ENCODE measurements around the gene ACVR1. TPM values are rescaled to one million over a fixed set of nuclear protein-coding genes. Genes with fewer than 3 reads are reported as not detected.

Gene ACVR1
- 64.2 TPM for total RNA-seq
- 10 to 100 TPM; 14.1 to 21.4 (median 17.3) TPM for polyA plus RNA-seq

DNA sequence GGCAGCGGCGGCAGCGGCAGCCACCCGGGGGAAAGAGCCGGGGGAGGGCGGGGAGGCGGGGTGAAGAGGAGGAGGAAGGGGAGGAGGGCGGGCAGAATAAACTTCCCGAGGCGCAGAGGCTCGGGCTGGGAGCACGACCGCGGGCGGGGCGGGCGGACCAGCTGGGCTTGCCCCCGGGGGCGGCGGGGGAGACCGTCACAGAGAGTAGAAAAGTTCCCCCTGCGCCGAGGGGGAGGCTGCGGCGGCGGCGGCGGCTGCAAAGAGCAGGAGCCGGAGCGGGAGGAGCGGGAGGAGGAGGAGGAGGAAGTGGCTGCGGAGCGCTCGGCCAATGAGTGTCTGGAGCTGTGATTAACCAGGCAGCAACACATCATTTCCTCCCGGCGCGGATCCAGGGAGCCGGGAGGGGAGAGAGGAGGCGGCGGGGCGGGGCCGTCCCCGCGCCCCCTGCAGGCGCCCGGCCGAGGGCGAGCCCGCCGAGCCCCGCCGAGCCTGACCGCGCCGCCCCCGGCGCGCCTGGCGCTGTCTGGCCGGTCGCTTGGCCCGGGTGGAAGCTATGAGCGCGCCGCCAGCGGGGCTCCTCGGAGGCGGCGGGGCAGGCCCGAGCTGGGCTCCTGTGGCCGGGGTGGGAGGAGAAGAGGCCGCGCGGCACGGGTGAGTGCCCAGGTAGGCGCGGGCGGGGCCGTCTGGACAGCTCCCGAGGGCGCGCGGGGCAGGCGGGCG lies at the start of gene ACVR1:
ACVR1 (minus strand) TSS at position 265 of the 720 bp plus-strand sequence. CDS start 76,837 bp downstream, outside the sequence.
- DNase-seq, result peak; percentile 76 to 92 (median 84)
- Mint-ChIP-seq H3K9me3 (no peaks in the 10 kb centered on the region), H3K27me3 (no peaks in the 10 kb centered on the region), H3K27ac (peak within 1 kb of the TSS; percentile 92 to 98 (median 94)), H3K36me3 (peaks cover 5% of the 10 kb centered on the region), H3K4me3 (peak within 1 kb of the TSS; percentile 93 to 99 (median 98)), H3K4me1 (peaks cover 36 to 81% (median 64%) of the 10 kb centered on the region in 4 donors)
- Histone ChIP-seq H3K36me3 (ENCODE audit: control insufficient read depth, insufficient read depth, low read length) (no peaks in the 10 kb centered on the region), H3K9me3 (ENCODE audit: control insufficient read depth in 2 of 2, low read length in 2 of 2) (no peaks in the 10 kb centered on the region), H3K4me3 (ENCODE audit: low read depth, low read length) (peak within 1 kb of the TSS; percentile 97), H3K27ac (ENCODE audit: insufficient read depth, low read length, poor library complexity, severe bottlenecking) (peak within 1 kb of the TSS; percentile 76), H3K4me1 (ENCODE audit: control insufficient read depth, insufficient read depth, low read length, poor library complexity, severe bottlenecking) (peaks cover 53% of the 10 kb centered on the region), H3K27me3 (ENCODE audit: control insufficient read depth, insufficient read depth, low read length) (no peaks in the 10 kb centered on the region)
- peak; percentile 69 to 72 for ATAC-seq (ENCODE audit: low read depth in 2 of 2)

DNA sequence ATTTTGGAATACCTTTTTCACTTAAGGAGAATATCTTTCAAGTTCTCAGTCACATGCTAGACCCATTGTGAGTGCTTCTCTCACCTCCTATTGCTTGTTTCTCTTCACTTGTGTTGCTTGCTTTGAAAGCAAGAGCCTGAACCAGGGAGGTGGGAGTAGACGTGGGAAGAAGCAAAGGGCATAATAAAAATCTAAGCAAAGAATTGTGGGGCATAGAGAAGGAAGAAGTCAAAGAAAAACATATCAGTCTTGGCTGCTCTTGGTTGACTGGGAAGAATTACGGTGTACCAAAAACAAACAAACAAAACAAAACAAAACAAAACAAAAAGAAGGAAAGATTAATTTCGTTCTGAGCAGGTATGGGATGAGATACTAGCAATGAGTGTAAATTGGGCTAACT lies 48.9 kb upstream of the ACVR1 start:
- H3K27me3 Mint-ChIP-seq, result peaks cover 8% of the 10 kb centered on the region
- ATAC-seq (ENCODE audit: low read depth in 2 of 2), result no peak
- Histone ChIP-seq H3K4me1 (ENCODE audit: control insufficient read depth, insufficient read depth, low read length, poor library complexity, severe bottlenecking) (no peaks in the 10 kb centered on the region), H3K27me3 (ENCODE audit: control insufficient read depth, insufficient read depth, low read length) (peaks cover 3% of the 10 kb centered on the region), H3K4me3 (ENCODE audit: low read depth, low read length) (no peak overlapping the region), H3K27ac (ENCODE audit: insufficient read depth, low read length, poor library complexity, severe bottlenecking) (no peak overlapping the region), H3K9me3 (ENCODE audit: control insufficient read depth in 2 of 2, low read length in 2 of 2) (no peaks in the 10 kb centered on the region), H3K36me3 (ENCODE audit: control insufficient read depth, insufficient read depth, low read length) (no peaks in the 10 kb centered on the region)
- H3K4me3 Mint-ChIP-seq, result no peak overlapping the region
- no peaks in the 10 kb centered on the region for H3K36me3 Mint-ChIP-seq
- H3K27ac Mint-ChIP-seq, result peak overlapping the region in 1 of 3 donors; percentile 3
- no peaks in the 10 kb centered on the region for H3K4me1 Mint-ChIP-seq
- peaks cover 0 to 2% (median 0%) of the 10 kb centered on the region in 7 donors for H3K9me3 Mint-ChIP-seq
- no peak for DNase-seq

DNA sequence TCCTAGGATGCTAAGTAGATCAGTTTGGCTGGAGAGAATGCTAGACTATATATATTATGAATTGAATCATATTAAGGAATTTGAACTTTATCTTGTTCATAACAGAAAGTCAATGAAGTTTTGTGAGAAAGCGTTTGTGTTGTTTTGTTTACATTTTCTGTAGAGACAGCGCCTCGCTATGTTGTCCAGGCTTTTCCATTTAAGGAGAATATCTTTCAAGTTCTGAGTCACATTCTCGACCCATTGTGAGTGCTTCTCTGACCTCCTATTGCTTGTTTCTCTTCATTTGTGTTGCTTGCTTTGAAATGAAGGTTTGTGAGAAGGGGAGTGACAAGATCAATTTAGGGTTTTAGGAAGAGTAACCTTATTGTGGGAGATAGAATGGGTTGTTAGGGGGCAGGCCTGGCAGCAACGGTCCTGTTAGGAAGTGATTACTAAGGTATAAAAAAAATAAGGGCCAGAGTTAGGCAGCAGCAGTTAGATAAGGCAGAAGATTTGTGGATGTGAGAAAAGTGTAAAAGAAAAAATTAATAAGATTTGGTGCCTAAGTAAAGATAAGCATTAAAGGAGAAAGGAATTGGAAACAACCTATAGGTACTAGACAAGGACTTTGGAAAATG lies 47.6 kb upstream of the ACVR1 start:
- DNase-seq (no peak), ATAC-seq (ENCODE audit: low read depth in 2 of 2) (no peak)
- Histone ChIP-seq H3K4me3 (ENCODE audit: low read depth, low read length) (no peak overlapping the region), H3K9me3 (ENCODE audit: control insufficient read depth in 2 of 2, low read length in 2 of 2) (no peaks in the 10 kb centered on the region), H3K27me3 (ENCODE audit: control insufficient read depth, insufficient read depth, low read length) (peaks cover 3% of the 10 kb centered on the region), H3K27ac (ENCODE audit: insufficient read depth, low read length, poor library complexity, severe bottlenecking) (no peak overlapping the region), H3K4me1 (ENCODE audit: control insufficient read depth, insufficient read depth, low read length, poor library complexity, severe bottlenecking) (no peaks in the 10 kb centered on the region), H3K36me3 (ENCODE audit: control insufficient read depth, insufficient read depth, low read length) (no peaks in the 10 kb centered on the region)
- Mint-ChIP-seq H3K4me1 (no peaks in the 10 kb centered on the region), H3K27me3 (peaks cover 8% of the 10 kb centered on the region), H3K36me3 (no peaks in the 10 kb centered on the region), H3K27ac (peak overlapping the region in 1 of 3 donors; percentile 59), H3K9me3 (no peaks in the 10 kb centered on the region), H3K4me3 (no peak overlapping the region)

GRCh38 chr2:157922815-157923214 lies 46.7 kb upstream of the ACVR1 start:
- peaks cover 8% of the 10 kb centered on the region for H3K27me3 Mint-ChIP-seq
- no peaks in the 10 kb centered on the region for H3K9me3 Mint-ChIP-seq
- no peak overlapping the region for H3K4me3 Mint-ChIP-seq

DNA sequence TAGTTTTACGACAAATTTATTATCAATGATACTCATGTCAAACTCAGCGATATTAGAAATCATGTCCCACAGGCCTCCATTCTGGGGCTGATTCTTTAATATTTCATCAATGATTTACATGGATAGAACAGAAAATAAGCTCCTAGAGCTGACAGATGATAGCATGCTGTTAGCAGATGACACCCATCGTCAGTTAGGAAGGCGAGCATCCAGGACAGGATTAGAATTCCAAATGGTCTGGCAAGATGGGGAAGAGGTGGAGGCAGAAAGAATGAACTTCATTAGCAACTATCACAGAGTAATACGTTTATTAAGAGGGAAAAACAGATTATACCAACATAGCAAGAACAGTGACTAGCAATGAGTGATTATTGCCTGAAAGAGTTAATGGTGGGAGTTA lies 46.2 kb upstream of the ACVR1 start:
- Histone ChIP-seq H3K27me3 (ENCODE audit: control insufficient read depth, insufficient read depth, low read length) (peaks cover 3% of the 10 kb centered on the region), H3K36me3 (ENCODE audit: control insufficient read depth, insufficient read depth, low read length) (no peaks in the 10 kb centered on the region), H3K4me1 (ENCODE audit: control insufficient read depth, insufficient read depth, low read length, poor library complexity, severe bottlenecking) (no peaks in the 10 kb centered on the region), H3K27ac (ENCODE audit: insufficient read depth, low read length, poor library complexity, severe bottlenecking) (no peak overlapping the region), H3K9me3 (ENCODE audit: control insufficient read depth in 2 of 2, low read length in 2 of 2) (no peaks in the 10 kb centered on the region), H3K4me3 (ENCODE audit: low read depth, low read length) (no peak overlapping the region)
- Mint-ChIP-seq H3K4me3 (no peak overlapping the region), H3K4me1 (peaks cover 0 to 3% (median 0%) of the 10 kb centered on the region in 4 donors), H3K27ac (no peak overlapping the region), H3K36me3 (no peaks in the 10 kb centered on the region), H3K9me3 (no peaks in the 10 kb centered on the region), H3K27me3 (peaks cover 8% of the 10 kb centered on the region)
- no peak for ATAC-seq (ENCODE audit: low read depth in 2 of 2)
- DNase-seq, result no peak

More at GRCh38 chr2:157922815-157923214, 46.7 kb upstream of the ACVR1 start:
- H3K27ac ChIP-seq (ENCODE audit: insufficient read depth, low read length, poor library complexity, severe bottlenecking), result no peak overlapping the region
- H3K36me3 ChIP-seq (ENCODE audit: control insufficient read depth, insufficient read depth, low read length), result no peaks in the 10 kb centered on the region
- ATAC-seq (ENCODE audit: low read depth in 2 of 2) (no peak), DNase-seq (no peak)
- H3K4me3 ChIP-seq (ENCODE audit: low read depth, low read length), result no peak overlapping the region
- no peaks in the 10 kb centered on the region for H3K9me3 ChIP-seq (ENCODE audit: control insufficient read depth in 2 of 2, low read length in 2 of 2)
- peaks cover 3% of the 10 kb centered on the region for H3K27me3 ChIP-seq (ENCODE audit: control insufficient read depth, insufficient read depth, low read length)
- Mint-ChIP-seq H3K4me1 (peaks cover 0 to 2% (median 0%) of the 10 kb centered on the region in 4 donors), H3K27ac (no peak overlapping the region), H3K36me3 (no peaks in the 10 kb centered on the region)
- H3K4me1 ChIP-seq (ENCODE audit: control insufficient read depth, insufficient read depth, low read length, poor library complexity, severe bottlenecking), result no peaks in the 10 kb centered on the region

DNA sequence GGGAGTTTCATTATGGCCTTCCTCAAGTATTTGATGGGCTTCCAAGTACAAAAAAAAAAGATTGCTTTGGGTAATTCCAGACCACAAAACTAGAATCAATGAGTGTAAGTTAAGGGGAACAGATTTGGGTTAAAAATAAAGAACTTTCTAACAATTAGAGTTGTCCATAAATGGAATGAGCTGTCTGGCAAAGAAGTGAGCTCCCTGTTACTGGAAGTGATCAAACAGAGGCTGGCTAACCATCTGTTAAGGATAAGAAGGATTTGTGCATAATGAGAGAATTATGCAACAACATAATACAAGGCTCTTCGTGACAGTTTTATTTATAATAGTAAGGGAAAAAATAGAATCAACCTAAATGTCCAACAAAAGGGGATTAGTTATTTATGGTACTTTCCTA lies 44.6 kb upstream of the ACVR1 start:
- Histone ChIP-seq H3K4me3 (ENCODE audit: low read depth, low read length) (no peak overlapping the region), H3K27ac (ENCODE audit: insufficient read depth, low read length, poor library complexity, severe bottlenecking) (no peak overlapping the region), H3K27me3 (ENCODE audit: control insufficient read depth, insufficient read depth, low read length) (peaks cover 3% of the 10 kb centered on the region), H3K9me3 (ENCODE audit: control insufficient read depth in 2 of 2, low read length in 2 of 2) (no peaks in the 10 kb centered on the region), H3K4me1 (ENCODE audit: control insufficient read depth, insufficient read depth, low read length, poor library complexity, severe bottlenecking) (no peaks in the 10 kb centered on the region), H3K36me3 (ENCODE audit: control insufficient read depth, insufficient read depth, low read length) (no peaks in the 10 kb centered on the region)
- H3K4me1 Mint-ChIP-seq, result peaks cover 0 to 3% (median 0%) of the 10 kb centered on the region in 4 donors
- no peak for DNase-seq
- no peak overlapping the region for H3K4me3 Mint-ChIP-seq
- peak overlapping the region in 1 of 3 donors; percentile 7 for H3K27ac Mint-ChIP-seq
- no peak for ATAC-seq (ENCODE audit: low read depth in 2 of 2)
- H3K9me3 Mint-ChIP-seq, result no peaks in the 10 kb centered on the region
- H3K27me3 Mint-ChIP-seq, result peaks cover 5% of the 10 kb centered on the region
- no peaks in the 10 kb centered on the region for H3K36me3 Mint-ChIP-seq

DNA sequence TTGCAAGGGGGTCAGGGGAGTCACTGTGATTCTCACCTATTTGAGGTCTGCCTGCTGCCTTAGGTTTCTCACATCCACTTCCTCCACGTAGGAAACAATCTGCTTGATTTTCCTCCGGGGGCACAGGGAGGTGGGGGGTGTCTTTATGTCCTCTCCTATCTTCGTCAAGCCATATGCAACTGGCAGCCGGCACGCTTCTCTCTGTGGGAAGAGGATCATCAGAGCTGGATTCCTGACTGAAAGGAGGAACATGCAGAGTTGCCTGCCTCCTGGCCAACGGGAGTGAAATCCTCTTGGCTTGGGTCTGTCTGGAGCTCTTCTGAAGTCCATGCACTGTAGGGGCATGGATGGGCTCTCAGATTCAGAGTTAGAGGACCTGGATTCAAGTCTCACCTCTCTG lies 43.1 kb upstream of the ACVR1 start:
- no peaks in the 10 kb centered on the region for H3K9me3 Mint-ChIP-seq
- Histone ChIP-seq H3K27me3 (ENCODE audit: control insufficient read depth, insufficient read depth, low read length) (peaks cover 3% of the 10 kb centered on the region), H3K4me1 (ENCODE audit: control insufficient read depth, insufficient read depth, low read length, poor library complexity, severe bottlenecking) (no peaks in the 10 kb centered on the region), H3K27ac (ENCODE audit: insufficient read depth, low read length, poor library complexity, severe bottlenecking) (no peak overlapping the region), H3K9me3 (ENCODE audit: control insufficient read depth in 2 of 2, low read length in 2 of 2) (no peaks in the 10 kb centered on the region), H3K36me3 (ENCODE audit: control insufficient read depth, insufficient read depth, low read length) (no peaks in the 10 kb centered on the region), H3K4me3 (ENCODE audit: low read depth, low read length) (no peak overlapping the region)
- H3K27ac Mint-ChIP-seq, result no peak overlapping the region
- peaks cover 0 to 3% (median 0%) of the 10 kb centered on the region in 4 donors for H3K4me1 Mint-ChIP-seq
- H3K4me3 Mint-ChIP-seq, result no peak overlapping the region
- H3K36me3 Mint-ChIP-seq, result no peaks in the 10 kb centered on the region
- peaks cover 5% of the 10 kb centered on the region for H3K27me3 Mint-ChIP-seq
- ATAC-seq (ENCODE audit: low read depth in 2 of 2) (no peak), DNase-seq (no peak)

All from CD4-positive, CD25-positive, alpha-beta regulatory T cell (primary cell).